Epithelial cell of proximal tubule (primary cell): ENCODE results near the gene SFMBT2. TPM values are rescaled to one million over a fixed set of nuclear protein-coding genes. Genes with fewer than 3 reads are reported as not detected.

Source experiments
- DNase-seq: peaks from one replicate; pipeline ENCODE4 v3.0.0-alpha.2; 2011; ENCODE audit warnings: low read depth
- H3K4me3 ChIP-seq: 2 replicates; pipeline ENCODE4 v1.5.1; 2011; ENCODE audit warnings: low read depth, mild to moderate bottlenecking, low read length
- CTCF ChIP-seq: conservative IDR thresholded peaks from 2 replicates; pipeline ENCODE4 v1.5.1; 2012; ENCODE audit warnings: low read depth, mild to moderate bottlenecking, low read length
- total RNA-seq: library from RNA; depleted of rRNA; stranded (reverse); fragments of >200 nt; gene quantifications from 2 replicates; pipeline ENCODE4 v1.2.3, GENCODE V29; 2015

SFMBT2 gene
- total RNA-seq, 1 donor from 2014 or later, result 2.4 TPM

GRCh38 chr10:7159517-7159916 is 251.3 kb downstream of the SFMBT2 start:
- no peak for DNase-seq
- TF ChIP-seq CTCF, result no peak
- no peak overlapping the region for H3K4me3 ChIP-seq

- no peak for DNase-seq
- H3K4me3 ChIP-seq, result no peak overlapping the region
- TF ChIP-seq CTCF, result no peak
Observed at GRCh38 chr10:7157091-7157490, 253.7 kb downstream of the SFMBT2 start.

- no peak overlapping the region for H3K4me3 ChIP-seq
- no peak for TF ChIP-seq CTCF
- DNase-seq, result peak; percentile 41
Observed at GRCh38 chr10:7153750-7154149, 257.1 kb downstream of the SFMBT2 start.

GRCh38 chr10:7152982-7153381 is 257.9 kb downstream of the SFMBT2 start:
- DNase-seq, result no peak
- TF ChIP-seq CTCF, result no peak
- no peak overlapping the region for H3K4me3 ChIP-seq

GRCh38 chr10:7152341-7152740 is 258.5 kb downstream of the SFMBT2 start:
- no peak for DNase-seq
- TF ChIP-seq CTCF, result no peak
- no peak overlapping the region for H3K4me3 ChIP-seq

GRCh38 chr10:7151538-7151937 is 259.3 kb downstream of the SFMBT2 start:
- no peak overlapping the region for H3K4me3 ChIP-seq
- no peak for DNase-seq
- TF ChIP-seq CTCF, result no peak

GRCh38 chr10:7150349-7150748 is 260.5 kb downstream of the SFMBT2 start:
- H3K4me3 ChIP-seq, result no peak overlapping the region
- no peak for TF ChIP-seq CTCF
- no peak for DNase-seq
